HCEC 1CT (cell line): Measurements from ENCODE around the gene FYN.

Experiments
- DNase-seq: peaks from one replicate; pipeline ENCODE4 v3.0.0-alpha.2; 2017

Gene FYN

GRCh38 chr6:111829998-111830397 lies 43.3 kb downstream of the FYN start:
- DNase-seq = no peak

DNA sequence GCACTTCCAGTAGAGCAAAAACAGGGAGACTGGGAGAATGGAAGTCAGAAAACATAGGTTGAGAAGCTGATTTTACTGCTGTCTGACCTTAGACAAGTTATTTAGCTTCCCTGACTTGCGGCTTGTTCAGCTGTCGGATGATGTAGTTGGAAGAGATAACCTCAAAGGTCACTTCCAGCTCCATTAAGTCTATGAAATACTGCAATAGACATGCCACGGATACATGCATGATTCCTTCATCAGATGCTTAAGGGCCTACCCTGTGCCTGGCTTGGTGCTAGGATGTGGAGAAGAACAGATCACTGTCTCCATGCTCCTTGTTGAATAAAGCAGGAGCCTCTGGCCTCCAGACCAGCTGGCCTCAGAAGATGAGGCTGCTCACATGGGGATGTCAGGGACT lies 43.7 kb downstream of the FYN start:
- DNase-seq = no peak

- no peak for DNase-seq
Observed at GRCh38 chr6:111828809-111829208, 44.4 kb downstream of the FYN start.

DNA sequence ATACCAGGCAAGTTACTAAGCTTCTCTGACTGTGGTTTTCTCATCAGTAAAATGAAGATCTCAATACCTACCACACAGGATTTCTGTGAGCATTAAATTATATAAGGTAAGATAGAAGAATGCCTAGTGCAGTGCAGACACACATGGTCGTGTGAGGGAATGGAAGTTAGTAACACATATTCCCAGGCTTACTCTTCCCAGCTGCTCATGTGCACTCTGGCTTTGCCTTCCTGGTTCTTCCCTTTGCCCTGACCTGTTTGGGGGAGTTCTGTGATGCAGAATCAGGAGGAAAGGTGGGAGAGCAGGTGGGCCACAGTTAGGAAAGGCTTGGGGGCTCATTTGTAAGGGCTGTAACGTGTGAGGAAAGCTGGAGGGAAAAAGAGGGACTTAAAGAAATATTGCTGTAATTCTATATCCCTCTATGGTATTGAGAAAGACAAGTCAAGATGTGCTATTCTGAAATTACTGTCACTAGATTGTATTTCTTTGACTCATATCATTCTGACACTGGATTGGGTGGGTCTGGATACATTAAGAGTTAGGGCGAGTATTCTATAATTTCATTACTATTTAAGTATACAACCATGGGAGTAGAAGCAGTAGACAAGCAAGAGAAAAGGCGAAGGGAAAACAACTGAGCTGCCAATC lies 47.7 kb downstream of the FYN start:
- DNase-seq = peak; percentile 21

GRCh38 chr6:111824608-111825337 lies 48.5 kb downstream of the FYN start:
- no peak for DNase-seq

DNA sequence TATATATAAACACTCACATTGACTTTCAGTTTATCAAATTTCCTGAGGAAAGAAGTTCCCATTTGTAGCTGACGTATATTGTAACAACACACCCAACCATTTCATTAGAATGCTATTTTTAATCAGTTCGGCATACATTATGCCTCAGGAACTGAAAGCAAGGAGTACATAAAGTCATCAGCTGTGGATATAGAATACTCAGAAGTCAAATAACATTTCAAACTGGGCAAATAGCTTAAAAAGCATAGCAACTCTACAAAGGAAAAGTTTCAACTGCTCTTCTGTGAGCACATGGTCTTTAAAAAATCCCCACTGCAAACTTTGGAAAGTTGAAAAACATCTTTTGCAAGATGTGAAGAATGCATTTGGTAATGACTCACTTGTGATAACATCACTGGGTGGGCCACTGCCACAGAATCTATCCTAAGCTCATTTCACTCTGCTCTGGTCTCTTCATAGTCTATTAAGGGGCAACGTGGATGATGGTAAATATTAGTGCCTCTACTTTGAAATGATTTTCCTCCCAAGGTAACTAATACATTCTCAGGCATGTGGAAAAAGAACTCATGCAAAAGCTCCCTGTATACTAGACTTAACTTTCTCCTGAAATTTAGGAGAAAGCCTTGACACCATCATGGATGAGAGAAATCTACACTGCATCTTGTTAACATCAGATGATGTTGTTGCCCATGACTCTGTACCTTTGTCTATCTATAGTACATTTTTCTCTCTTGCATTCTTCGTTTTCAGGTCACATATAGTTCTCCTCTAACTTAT lies 49.2 kb downstream of the FYN start:
- peak; percentile 71 for DNase-seq

DNA sequence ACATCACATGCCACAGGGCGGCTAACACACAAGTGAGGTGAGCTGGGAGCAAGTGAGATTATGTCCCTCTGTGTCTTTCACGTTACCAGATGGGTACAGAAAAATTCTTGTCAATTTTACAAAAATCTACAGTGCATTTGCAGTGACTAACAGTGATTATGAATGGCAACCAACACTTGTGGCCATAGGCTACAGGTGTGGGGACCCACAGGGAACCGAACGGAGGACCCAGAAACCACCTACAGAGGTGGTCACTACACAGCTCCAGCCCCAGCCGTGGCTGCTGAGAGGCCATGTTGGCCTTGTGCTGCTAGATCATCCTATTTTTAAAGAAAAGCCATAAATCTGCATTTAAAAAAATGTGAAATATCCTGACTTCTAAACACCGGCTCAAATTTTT lies 50.2 kb downstream of the FYN start:
- DNase-seq = no peak

GRCh38 chr6:111819458-111819857 lies 53.8 kb downstream of the FYN start:
- no peak for DNase-seq

DNA sequence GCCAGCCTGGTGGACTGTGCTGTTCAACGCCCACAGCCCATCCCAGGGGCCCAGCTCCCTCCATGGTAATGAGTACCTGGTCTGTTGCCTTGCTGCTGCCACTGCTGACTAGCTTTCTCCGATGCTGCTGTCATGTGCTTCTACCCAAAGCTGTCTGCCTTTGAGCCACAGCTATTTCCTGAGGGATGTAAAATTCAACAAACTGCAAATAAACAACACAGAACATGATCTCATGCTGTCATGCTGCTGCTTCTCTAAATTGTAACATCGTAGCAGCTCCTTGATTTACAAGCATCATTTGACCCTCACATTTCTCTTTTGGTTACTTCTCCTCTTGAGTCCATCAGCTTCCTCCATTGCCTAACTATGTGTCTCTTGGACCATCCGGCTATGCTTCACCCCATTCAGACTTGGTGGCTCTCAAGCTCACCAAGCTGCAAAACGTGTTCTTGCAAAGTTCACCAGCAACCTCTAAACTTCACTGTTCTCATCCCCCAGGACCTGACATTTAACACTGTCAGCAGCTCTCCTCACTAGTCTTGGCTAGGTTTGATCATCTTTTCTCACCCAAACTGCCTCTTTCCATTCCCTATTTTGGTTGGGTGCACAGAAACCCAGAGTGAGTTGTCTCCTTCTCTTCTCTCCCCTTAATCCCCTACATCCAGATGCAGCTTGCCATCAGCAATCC lies 54.6 kb downstream of the FYN start:
- DNase-seq = no peak

GRCh38 chr6:111817451-111818120 lies 55.7 kb downstream of the FYN start:
- no peak for DNase-seq

- DNase-seq = peak; percentile 29
Observed at GRCh38 chr6:111813677-111814310, 59.5 kb downstream of the FYN start.

- peak; percentile 66 for DNase-seq
Observed at GRCh38 chr6:111813237-111813636, 60.0 kb downstream of the FYN start.

DNA sequence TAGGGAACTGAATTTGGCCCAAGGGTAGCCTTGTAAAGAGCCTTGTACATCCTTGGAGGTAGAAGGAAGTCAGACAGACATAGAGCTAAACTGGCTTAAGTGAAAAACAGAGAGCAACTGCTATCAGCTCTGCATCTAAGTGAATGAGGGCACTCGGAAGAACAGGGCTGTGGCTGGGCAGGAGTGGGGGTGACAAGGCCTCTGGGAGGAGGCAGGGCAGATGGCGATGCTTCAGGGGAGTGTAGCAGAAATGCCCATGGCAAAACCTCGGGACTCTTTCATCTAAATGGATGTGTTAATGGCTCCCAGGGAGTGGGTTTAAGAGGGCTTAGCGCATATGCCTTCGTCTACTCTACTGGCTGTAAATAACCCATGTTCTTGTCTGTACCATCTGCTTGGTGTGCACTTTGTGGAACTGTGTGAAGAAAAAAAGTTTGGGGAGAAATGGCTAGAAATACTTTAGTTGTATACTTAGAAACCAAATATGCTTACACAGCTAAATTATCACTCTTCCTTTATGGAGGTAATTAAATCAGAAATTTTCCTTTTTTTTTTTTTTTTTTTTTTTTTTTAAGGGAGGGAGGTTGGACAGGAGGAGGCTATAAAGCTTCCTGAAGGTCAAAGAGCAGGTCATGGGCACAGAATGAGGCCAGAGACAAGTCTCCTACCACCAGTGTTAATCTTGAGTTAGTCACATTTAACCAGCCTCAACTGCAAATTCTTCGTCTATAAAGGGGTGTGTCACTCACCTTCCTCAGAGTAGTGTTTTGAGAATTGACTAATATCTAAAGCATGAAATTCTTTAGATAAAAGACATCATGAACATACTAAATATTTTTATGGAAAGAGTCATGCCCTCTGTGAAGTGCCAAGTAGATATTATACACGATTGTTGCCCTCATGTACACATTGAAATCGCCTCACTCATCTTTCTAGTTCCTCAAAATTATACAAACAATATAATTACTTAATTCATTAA lies 60.9 kb downstream of the FYN start:
- DNase-seq = peak; percentile 49

DNA sequence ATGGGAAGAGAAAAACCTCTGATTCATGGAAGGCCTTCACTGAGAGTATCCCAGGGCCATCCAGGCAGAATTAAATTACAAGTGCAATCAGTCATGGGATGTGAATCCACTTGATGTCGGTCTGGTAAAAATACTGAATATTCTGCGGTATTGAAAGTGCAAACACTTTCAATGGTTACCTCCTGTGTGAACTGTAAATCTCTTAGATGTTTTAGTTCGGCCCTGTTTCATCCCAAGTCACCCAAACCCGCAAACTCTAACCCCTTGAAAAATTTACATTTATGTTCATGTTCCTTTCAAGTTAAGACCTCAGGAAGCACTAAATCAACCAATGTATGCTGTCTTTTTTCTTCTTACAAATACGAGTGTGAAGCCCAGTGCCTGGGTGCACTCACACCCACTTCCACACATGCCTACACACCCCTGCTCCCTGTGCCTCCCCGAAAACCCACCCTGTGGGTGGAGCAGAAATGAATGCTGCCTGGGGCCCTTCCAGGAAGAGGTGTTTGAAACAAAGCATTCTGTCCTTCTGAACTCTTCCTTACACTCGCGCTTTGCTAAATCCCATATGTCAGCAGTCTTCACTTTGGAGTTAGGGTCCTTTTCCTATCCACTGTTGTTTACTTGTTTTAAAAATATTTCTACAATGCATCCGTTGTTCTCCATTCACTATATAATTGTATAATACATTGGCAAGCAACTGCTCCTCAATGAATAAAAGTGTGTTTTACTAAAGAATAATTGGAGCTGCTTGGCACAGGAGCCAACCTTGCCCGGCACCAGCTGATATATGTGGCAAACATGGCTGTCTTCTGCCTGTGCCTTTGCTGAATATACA lies 62.7 kb downstream of the FYN start:
- no peak for DNase-seq

DNA sequence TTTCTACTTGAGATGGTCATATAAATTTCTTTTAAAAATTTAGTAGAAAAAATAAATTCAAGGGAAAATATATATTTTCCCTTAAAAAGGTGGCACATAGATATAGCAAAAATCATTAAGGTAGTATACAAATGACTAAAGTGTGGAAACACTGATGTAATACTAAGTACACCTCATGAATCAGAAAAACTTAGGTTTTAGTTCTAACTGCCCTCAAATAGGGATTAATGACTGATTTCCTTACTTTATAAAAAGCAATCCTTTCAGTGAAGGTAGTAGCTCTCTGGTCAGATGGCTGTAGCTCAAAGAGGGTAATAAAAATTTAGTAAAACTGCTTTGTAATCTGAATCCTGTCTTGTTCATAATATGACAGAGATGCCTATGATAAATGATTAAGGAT lies 63.5 kb downstream of the FYN start:
- DNase-seq = no peak

DNA sequence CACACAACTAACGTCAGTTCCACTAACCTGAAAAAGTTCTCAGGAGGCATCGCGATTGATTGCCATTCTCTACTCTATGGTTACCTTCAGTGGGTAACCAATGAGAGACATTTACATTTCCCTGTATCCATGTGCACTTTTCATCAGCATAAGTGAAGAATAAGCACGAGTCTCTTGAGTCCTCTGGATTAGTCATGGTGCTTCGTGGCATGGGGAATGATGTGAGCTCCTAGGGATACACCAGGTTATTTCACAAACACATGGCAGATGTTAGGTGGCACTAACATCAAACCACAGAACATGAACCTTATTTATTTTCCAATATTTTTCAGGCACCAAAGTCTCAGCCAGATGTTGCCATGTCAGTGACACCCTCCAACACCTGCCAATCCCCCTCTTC lies 64.0 kb downstream of the FYN start:
- no peak for DNase-seq

DNA sequence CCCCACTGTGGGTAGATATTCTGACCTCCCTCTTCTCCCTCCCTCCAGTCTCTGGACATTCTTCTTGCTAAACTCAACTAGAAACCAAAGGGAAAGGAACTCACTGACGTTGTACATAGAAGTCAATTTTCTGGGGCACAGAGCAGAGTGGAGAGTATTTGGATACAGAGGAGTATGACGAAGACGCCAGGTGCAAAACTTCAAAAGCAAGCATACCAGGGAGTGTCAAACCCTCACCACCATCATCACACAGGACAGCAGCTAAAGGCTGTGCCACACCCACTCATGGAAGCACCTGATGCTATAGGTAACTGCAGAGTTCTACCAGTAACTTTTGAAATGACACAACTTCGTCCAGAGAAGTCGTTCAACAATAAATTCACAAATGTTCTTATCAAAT lies 64.8 kb downstream of the FYN start:
- DNase-seq = no peak

DNA sequence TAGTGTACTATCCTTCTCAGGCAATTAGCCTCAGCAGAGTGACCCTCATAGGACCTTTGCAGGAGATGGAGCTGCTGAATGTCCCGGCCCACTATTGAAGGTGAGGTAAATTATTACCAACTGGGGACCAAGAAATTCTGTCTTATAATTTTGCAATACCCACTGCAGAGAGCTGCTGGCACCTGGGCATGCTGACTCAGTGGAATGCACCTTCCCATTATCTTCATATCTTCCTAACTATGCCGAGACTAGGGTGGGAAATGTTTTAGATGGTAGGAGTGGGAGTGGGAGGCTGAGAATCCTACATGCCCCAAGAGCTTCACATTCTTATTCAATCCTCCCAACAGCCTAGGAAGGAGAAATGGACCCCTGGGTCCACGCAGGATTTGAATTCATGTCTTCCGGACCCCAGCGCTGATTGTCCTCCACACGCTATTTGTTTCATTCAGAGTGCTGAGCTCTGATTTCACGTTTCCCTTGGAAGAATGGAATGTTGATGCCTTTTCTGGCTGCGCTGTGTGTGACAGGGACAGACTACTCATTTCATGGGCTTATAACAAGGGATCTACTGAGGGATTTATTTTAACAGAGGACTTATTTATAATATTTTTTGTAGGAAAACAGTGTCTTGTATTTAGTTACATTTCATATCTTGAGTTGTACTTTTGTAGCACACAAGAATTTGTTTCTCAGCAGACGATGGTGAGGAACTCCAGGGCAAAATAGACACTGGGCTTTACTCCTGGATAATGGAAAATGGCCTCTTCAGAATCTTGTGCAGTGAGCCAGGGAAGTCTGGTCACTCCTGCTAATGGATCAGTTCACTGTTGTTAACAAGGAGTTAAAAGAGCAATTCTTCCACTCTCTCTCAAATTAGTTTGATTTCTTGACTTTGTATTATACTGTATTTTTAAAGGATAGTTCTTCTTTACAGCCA lies 66.4 kb downstream of the FYN start:
- DNase-seq = no peak

GRCh38 chr6:111806165-111806547 lies 67.1 kb downstream of the FYN start:
- no peak for DNase-seq
